G401.6 (cell line): ENCODE measurements around the gene UNC93A.
A peak's percentile ranks its signal among the peaks of the same experiment; 100 is the strongest.
"Not testable (repeated sequence)": the region's sequence is repeated elsewhere in the genome, so short reads cannot be mapped to it uniquely, and the experiment has no call there.

Experiments used
- FAIRE-seq: peaks from 2 replicates; lab custom pipeline; 2012; peaks lifted over from hg19 to GRCh38; lab: Jason Lieb, UNC

Gene UNC93A

GRCh38 chr6:167270499-167271311 is 20.4 kb upstream of the UNC93A start:
- no peak for FAIRE-seq

- FAIRE-seq = no peak
Observed at GRCh38 chr6:167272151-167272550, 19.0 kb upstream of the UNC93A start.

- no peak for FAIRE-seq
Observed at GRCh38 chr6:167272696-167273379, 18.3 kb upstream of the UNC93A start.

DNA sequence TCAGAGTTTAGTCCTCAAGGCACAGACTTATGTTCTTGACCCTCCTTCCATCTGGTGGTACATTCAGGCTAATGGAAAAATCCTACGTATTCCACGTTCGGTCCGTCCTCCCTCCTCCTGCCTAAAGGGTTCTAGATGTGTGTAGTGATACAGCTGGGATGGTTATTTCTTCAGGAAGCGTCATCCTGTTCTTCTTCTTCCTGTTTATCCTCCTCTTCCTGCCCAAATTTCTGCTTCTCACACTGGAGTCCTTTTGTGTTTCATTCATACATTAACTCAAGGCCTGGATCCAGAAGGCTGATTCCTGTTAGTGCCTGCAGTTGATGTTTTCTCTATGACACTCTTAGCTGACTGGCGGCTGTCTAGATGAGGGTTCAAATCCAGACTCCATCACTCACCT is 16.8 kb upstream of the UNC93A start:
- FAIRE-seq = no peak

GRCh38 chr6:167275001-167275400 is 16.1 kb upstream of the UNC93A start:
- FAIRE-seq = no peak

GRCh38 chr6:167275436-167275835 is 15.7 kb upstream of the UNC93A start:
- FAIRE-seq = no peak

DNA sequence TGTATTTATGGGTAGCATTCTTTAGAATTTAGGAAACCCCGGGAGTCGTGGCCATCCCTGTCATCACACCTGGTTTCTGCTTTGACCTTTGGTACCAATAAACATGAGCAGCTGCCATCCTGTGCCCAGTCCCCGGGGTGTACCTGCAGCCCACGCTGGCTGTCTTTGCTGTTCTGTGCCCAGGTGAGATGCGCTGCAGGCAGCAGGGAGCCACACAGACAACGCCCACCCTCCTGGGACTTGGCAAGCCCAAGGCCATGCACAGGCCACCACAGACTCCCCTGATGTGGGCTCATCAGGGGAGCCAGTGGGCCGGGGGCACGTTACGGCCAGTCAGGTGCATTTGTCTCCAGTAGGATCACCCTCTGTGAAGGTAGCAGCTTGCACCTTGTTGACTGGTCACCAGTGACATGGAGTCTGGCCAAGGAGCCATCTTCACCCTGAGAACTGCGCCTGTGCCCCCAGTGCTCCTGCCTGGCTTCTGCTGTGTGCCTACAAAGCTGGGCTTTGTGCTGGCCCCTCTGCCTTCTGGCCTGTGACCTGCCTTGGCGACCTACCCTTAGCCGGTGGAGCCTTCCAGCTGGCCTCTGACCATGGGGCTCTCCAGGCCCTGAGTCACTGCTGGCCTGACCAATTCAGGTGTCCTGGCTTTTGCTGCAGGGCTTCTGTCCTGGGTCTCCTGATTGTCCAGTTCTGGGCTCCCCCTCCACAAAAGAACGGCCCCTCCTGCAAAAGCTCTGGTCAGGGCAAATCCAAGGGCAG is 14.2 kb upstream of the UNC93A start:
- no peak for FAIRE-seq

GRCh38 chr6:167278173-167278940 is 12.8 kb upstream of the UNC93A start:
- FAIRE-seq = not testable (repeated sequence)

GRCh38 chr6:167279766-167280446 is 11.2 kb upstream of the UNC93A start:
- FAIRE-seq = no peak

DNA sequence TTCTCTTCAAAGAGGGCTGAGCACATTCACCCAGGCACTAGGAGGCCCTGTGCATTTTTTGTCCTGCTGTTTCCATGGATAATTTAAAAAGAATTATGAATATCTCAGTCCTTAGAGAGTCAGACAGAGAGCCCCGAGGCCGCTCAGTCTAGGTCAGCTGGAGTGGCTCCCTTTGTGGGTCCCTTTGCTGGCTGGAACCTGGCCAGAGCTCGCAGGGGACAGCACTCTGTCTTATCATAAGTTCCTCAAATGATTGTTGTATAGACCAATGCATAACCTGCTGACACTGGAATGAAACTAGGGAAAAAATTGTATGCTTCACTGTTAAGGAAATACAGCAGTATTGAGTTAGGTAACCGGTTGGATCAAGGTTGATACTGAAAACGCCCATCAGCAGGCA is 10.6 kb upstream of the UNC93A start:
- not testable (repeated sequence) for FAIRE-seq

GRCh38 chr6:167282165-167282564 is 8.9 kb upstream of the UNC93A start:
- no peak for FAIRE-seq

- not testable (repeated sequence) for FAIRE-seq
Observed at GRCh38 chr6:167284565-167284964, 6.5 kb upstream of the UNC93A start.

DNA sequence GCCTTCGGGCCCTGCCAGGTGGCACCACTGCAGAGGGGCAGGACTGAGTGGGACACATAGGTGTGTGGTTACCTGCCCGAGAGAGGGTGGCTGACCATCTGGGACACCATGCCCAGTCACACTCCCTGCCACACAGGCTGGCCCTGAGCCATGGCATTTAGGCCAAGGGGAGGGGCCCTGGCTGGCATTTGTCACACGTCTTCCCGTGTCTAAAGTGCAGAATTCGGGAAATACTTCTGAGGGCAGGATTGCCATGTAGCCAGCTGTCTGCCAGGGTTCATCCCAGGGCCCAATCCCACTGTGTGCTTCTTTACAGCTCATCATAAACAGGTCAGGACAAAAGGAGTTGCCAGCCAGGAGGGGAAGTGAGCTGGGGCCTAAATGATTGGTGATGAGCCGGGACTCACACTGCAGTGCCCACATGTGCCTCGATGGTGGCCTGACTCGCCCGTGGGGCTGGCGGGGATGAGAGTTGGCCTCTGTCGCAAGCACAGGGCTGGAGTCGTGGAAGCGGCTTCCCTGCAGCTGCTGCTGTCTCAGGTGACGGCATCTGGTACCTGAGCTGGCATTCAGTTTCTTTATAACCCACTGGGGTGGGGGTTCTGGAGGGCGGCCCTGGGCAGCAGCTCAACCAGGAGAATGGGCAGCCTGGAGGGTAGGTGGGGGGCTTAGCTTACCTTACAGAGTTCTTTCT is 5.9 kb upstream of the UNC93A start:
- FAIRE-seq = no peak

- FAIRE-seq = no peak
Observed at GRCh38 chr6:167287513-167288048, 3.5 kb upstream of the UNC93A start.

DNA sequence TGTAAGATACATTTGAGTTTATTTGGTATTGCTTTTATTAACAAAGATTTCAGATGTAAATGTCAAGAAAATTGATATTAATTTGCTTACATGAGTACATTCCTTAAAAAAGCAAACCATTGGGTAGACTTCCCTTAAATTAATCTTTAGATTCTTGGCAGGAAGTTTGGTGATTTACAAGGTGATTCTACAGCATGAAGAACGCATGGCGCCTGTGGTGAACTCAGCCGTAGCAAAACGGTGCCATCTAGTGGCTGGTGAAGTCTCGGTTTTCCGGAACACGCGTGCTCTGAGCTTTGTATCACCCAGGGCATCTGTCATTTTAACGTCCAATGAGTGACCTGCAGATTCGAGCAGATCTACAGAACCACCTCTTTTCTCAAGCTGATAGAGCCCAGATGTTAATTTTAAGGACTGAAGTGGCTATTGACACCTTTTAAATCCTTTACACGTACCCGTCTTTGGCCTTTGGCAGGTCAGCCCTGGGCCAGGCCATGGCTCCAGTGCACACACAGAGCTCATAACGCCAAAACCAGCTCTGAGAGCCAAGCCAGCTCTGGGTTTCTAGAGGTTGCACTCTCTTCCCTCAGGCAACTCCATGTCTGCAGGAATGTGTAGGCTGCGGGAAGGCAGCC is 2.4 kb upstream of the UNC93A start:
- peak; percentile 93 for FAIRE-seq

GRCh38 chr6:167289291-167289690 is 1.8 kb upstream of the UNC93A start:
- not testable (repeated sequence) for FAIRE-seq

DNA sequence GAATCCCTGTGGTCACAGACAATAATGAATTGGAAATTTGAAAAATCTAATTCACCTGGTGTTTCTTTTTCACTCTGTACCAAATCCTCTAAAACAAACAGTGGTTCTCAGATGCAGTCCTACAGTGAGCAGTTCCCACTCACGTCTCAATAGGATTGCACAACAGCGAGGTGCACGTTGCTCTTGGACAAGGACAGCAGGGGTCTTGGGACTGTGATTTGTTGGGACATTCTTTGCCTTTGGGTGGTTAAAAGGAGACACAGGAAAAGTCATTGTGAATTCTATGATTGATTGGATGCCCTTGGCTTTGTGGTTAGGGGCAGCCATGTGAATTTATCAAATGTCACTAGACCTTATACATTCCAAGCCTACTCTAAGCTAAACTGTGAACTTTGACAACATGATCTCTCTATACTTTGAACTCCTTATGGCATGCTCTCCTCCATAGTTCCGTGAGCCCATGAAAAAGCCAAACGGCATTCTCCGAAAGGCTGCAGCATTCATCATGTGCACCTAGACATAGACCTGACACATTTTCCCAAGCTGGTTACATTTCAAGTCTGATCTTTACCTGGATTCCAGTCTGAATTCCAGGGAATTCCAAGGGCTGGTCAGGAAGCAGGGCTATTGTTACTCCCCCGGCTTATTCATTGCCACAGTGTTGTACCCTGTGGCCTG is 647 bp downstream of the UNC93A start:
- no peak for FAIRE-seq

GRCh38 chr6:167292301-167293087 is 1.4 kb downstream of the UNC93A start:
- no peak for FAIRE-seq

DNA sequence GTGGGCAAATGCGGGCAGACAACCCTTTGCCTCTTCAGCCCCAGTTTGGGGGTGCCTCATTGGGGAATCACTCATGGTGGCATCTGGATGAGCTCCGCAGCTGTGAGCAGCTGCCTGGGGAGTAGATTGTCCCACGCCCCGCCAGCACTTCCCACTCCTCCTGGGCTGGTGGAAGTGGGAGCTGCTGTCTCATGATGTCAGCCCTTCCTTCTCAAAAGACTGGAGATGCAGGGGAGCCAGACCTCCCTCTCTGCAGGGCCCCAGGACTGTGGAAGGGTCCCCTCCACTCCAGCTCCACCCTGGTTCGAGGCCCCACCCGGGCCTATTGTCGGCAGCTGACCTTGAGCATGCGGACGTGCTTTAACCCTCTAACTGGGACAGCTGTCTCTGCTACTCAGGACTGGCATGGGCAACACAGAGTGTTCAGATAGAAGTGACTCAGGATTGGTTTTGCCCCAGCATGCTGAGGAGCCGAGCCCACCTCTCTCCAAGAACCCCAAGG is 2.0 kb downstream of the UNC93A start:
- no peak for FAIRE-seq
